ENCODE data around the gene ITPR1. TPM values are rescaled to one million over a fixed set of nuclear protein-coding genes. Genes with fewer than 3 reads are reported as not detected.

ITPR1 gene
- total RNA-seq, 1 donor = 16.4 TPM

DNA sequence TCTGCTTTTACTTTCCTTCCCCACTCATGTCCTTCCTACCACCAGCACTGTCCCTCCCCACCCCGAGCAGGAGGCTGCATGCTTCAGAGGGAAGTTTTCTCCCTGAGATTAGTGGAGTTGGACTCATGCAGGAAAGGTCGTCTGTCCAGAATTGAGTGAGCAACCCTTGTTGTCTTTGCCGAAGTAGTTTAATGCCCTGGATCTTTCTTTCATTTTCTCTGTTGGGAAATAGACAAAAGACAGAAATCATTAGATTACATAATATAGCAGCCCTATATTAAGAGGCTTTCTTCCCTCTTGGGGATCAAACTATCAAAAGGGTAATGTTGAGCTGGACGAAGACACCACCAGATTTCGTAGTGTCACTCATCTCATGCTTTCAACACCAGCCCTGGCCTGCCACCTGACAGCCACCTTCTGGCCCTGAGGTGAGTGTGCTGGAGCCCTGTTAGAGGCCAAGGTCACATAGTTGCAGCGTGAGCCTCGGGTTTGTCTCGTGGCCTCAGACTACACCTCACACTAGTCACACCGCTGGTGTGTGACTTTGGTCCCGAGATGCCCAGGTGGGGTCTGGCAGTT is 231.0 kb downstream of the ITPR1 start:
- TF ChIP-seq, protein P1, sequence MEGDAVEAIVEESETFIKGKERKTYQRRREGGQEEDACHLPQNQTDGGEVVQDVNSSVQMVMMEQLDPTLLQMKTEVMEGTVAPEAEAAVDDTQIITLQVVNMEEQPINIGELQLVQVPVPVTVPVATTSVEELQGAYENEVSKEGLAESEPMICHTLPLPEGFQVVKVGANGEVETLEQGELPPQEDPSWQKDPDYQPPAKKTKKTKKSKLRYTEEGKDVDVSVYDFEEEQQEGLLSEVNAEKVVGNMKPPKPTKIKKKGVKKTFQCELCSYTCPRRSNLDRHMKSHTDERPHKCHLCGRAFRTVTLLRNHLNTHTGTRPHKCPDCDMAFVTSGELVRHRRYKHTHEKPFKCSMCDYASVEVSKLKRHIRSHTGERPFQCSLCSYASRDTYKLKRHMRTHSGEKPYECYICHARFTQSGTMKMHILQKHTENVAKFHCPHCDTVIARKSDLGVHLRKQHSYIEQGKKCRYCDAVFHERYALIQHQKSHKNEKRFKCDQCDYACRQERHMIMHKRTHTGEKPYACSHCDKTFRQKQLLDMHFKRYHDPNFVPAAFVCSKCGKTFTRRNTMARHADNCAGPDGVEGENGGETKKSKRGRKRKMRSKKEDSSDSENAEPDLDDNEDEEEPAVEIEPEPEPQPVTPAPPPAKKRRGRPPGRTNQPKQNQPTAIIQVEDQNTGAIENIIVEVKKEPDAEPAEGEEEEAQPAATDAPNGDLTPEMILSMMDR (IDR thresholded peaks at IDR 0.05; ENCODE audit: insufficient read depth, low read depth, low read length) = no peak
- no peak for DNase-seq (ENCODE audit: low read depth)
- no peak overlapping the region for H3K4me3 ChIP-seq (ENCODE audit: low read depth, low read length)

DNA sequence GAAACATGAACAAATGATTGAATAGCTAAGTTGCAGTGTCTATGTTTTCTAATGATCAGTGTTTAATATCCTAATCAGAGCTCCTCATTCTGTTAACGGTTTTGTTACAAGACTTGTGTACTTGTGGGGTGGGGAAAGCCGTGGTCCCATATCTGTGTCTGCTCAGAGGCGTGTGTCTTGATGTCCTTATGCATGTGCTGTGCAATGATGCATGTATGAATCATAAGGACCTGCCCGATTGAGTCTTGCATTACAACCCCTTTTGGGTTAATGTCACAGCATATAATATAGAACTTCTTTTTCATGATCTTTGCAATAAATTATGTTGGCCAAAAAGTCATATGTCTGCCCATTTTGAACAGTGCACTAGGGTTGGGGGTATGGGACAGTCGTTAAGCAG is 233.4 kb downstream of the ITPR1 start:
- TF ChIP-seq, protein P1 (IDR thresholded peaks at IDR 0.05; ENCODE audit: insufficient read depth, low read depth, low read length) = no peak
- DNase-seq (ENCODE audit: low read depth) = no peak
- no peak overlapping the region for H3K4me3 ChIP-seq (ENCODE audit: low read depth, low read length)

DNA sequence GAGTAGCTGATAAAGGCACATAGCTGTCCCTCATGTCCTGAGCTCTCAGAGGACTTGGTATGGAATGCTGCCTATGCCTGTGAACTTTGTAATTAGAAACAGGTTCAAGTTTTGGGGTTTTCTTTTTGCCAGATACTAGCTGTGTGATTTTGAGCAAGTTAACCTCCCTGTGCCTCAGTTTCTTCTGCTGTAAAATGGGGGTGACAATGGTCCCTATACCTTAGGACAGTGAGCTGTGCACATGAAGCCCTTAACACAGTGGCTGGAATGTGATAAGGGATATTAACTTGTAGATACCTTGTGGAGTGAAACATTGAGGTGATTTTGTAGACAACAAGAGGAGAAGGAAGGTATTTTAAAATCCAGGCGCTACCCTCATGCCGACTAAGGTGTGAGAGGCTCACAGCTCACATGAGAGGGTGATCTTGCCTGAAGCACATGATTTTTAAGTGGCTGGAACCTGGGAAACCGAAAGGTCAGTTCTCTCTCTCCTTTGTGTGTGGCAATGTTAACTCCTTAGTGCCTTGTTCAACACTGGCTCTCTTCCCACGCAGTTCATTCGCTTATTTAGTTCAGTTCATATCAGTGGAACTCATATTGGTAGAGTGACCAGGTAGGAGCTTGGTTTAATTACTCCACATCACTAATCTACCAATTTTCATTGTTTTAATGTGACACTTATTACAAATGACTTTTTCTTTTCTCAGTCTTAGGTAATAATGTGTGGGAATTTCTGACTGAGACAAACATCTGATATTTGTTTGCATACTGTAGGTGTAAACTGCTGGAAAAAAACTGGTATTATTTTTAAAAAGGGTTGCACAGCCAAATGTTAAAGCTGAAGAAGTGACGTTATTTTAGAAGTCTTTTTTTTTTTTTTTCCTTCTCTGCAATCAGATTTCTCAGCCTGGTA is 236.2 kb downstream of the ITPR1 start:
- DNase-seq (ENCODE audit: low read depth) = no peak
- no peak overlapping the region for H3K4me3 ChIP-seq (ENCODE audit: low read depth, low read length)
- TF ChIP-seq, protein P1 (IDR thresholded peaks at IDR 0.05; ENCODE audit: insufficient read depth, low read depth, low read length) = no peak

DNA sequence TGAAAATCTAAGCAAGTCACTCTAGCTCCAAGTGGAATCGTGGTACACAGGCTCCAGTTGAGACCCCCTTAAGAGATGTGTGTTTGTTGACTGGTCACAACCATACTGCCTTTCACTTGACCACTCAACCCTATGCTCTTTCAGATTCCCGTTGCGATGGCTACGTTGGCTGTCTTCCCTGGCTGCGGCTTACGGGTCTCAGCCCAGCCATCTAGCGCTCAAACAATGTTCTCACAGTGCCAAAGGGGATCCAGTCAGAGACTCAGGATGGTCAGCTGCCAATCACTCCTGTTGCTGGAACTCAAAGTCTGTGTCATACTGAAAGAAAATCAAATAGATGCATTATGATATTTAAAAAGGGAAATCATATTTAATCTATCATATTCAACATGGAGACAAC is 237.6 kb downstream of the ITPR1 start:
- H3K4me3 ChIP-seq (ENCODE audit: low read depth, low read length) = no peak overlapping the region
- TF ChIP-seq, protein P1 (IDR thresholded peaks at IDR 0.05; ENCODE audit: insufficient read depth, low read depth, low read length) = no peak
- no peak for DNase-seq (ENCODE audit: low read depth)

DNA sequence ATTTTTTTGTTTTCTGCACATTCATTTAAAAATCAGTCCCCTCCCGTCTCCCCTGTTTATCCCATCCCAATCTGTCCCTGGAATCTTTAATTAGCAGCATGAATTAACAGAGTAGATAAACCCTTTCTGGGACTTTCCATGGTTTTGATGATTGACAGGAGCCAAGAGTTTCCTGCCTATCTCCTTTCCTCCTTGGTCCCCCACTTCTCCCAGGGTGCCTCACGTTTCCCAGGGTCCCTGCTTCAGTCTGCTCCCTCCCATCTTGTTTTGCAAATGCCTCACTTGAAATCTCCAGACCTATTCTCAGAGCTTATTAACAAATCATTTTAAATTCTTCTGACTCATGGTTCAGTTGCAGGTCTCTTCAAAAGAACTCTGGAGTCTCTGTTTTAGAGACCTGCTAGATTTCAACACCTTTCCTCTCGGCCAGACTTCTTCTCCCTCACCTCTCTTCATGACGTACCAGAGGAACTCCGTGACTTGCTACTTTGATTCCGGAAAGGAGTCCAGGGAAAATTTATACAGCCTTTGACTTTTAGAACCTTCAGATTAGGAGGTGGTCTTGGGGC is 238.5 kb downstream of the ITPR1 start:
- H3K4me3 ChIP-seq (ENCODE audit: low read depth, low read length) = no peak overlapping the region
- DNase-seq (ENCODE audit: low read depth) = no peak
- TF ChIP-seq, protein P1 (IDR thresholded peaks at IDR 0.05; ENCODE audit: insufficient read depth, low read depth, low read length) = no peak

DNA sequence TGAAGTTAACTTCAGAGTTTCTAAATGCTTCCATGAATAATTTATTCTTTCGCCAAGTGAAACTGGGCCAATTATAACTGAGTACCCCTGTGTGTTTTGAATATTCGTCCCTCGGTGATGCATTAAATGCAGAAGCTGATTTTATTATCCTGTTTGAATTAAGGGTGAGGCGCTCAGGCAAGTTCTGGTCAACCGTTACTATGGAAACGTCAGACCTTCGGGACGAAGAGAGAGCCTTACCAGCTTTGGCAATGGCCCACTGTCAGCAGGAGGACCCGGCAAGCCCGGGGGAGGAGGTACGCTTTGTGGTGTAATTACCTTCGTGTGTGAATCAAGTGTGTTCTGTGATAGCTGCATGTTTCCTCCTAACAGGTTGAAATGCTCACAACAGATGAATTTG is 239.8 kb downstream of the ITPR1 start:
- no peak for DNase-seq (ENCODE audit: low read depth)
- no peak overlapping the region for H3K4me3 ChIP-seq (ENCODE audit: low read depth, low read length)
- TF ChIP-seq, protein P1 (IDR thresholded peaks at IDR 0.05; ENCODE audit: insufficient read depth, low read depth, low read length) = no peak

All from fibroblast of villous mesenchyme (primary cell).